Measurements from ENCODE around the gene C1orf74. TPM values are rescaled to one million over a fixed set of nuclear protein-coding genes. Genes with fewer than 3 reads are reported as not detected.

The C1orf74 gene
- polyA plus RNA-seq, 1 of the 3 experiments (the other 2 are of a cell fraction), result 1.5 TPM

GRCh38 chr1:209755256-209755655, 29.1 kb downstream of the C1orf74 start:
- Histone ChIP-seq H3K9me2 (no peaks in the 10 kb centered on the region), H3K9me3 (no peaks in the 10 kb centered on the region), H3K4me3 (ENCODE audit: low read depth in 2 of 2, low read length in 1 of 2) (no peak overlapping the region), H3K36me3 (replicated peaks in 1 of 2; ENCODE audit: control insufficient read depth in 1 of 2, insufficient read depth in 2 of 2, low read length in 1 of 2) (no peaks in the 10 kb centered on the region), H3F3A (replicated peaks; ENCODE audit: insufficient read depth) (no peaks in the 10 kb centered on the region), H3K27me3 (ENCODE audit: insufficient read depth) (no peaks in the 10 kb centered on the region), H3K9ac (no peak overlapping the region), H3K79me2 (ENCODE audit: insufficient read depth) (no peaks in the 10 kb centered on the region), H4K20me1 (ENCODE audit: insufficient read depth) (no peaks in the 10 kb centered on the region), H3K4me2 (no peak overlapping the region), H2AFZ (ENCODE audit: low read depth) (no peak overlapping the region), H3K4me1 (ENCODE audit: control insufficient read depth in 1 of 2, insufficient read depth in 2 of 2, low read depth in 1 of 2, low read length in 1 of 2) (peaks cover 0 to 2% of the 10 kb centered on the region in 2 experiments; a peak in 1 of 4 replicates), H3K27ac (ENCODE audit: low read depth in 2 of 2, low read length in 1 of 2) (no peak overlapping the region)
- DNase-seq, result no peak
- 85% methylated on average over 1 of the region's 1 CpG for WGBS (ENCODE audit: low lambda C conversion rate)
- POLR2A ChIA-PET, result no interaction called here
- no peak for TF ChIP-seq RXRA (IDR thresholded peaks at IDR 0.05; ENCODE audit: borderline replicate concordance, low read depth)
- no peak for TF ChIP-seq EZH2phosphoT487 (IDR thresholded peaks at IDR 0.05; ENCODE audit: borderline replicate concordance, low read depth)
- no peak for TF ChIP-seq GABPA (IDR thresholded peaks at IDR 0.05; ENCODE audit: low read depth)
- TF ChIP-seq EP300 (IDR thresholded peaks at IDR 0.05; ENCODE audit: borderline replicate concordance in 1 of 2, low read depth in 1 of 2, low read length in 1 of 2), result no peak
- TF ChIP-seq, protein P1, sequence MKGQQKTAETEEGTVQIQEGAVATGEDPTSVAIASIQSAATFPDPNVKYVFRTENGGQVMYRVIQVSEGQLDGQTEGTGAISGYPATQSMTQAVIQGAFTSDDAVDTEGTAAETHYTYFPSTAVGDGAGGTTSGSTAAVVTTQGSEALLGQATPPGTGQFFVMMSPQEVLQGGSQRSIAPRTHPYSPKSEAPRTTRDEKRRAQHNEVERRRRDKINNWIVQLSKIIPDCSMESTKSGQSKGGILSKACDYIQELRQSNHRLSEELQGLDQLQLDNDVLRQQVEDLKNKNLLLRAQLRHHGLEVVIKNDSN (IDR thresholded peaks at IDR 0.05; ENCODE audit: borderline replicate concordance, low read depth), result no peak
- TF ChIP-seq NFIC (IDR thresholded peaks at IDR 0.05; ENCODE audit: borderline replicate concordance), result no peak
- TF ChIP-seq MXI1 (IDR thresholded peaks at IDR 0.05; ENCODE audit: low read depth, low read length), result no peak
- TF ChIP-seq FOXJ3 (CRISPR knock-in tag; IDR thresholded peaks at IDR 0.05), result no peak
- TF ChIP-seq FOSL2 (IDR thresholded peaks at IDR 0.05; ENCODE audit: borderline replicate concordance, low read depth), result no peak
- TF ChIP-seq TEAD4 (IDR thresholded peaks at IDR 0.05; ENCODE audit: borderline replicate concordance, insufficient read depth), result no peak
- CTCF ChIA-PET, result interaction anchor here (1.2 kb wide), 2 partner anchors 9 to 165 kb away, joined by 3 read pairs; no protein-coding TSS in a partner anchor

GRCh38 chr1:209752890-209753289, 31.5 kb downstream of the C1orf74 start:
- no peak for DNase-seq
- POLR2A ChIA-PET, result no interaction called here
- no peak overlapping the region for H3K9ac ChIP-seq
- TF ChIP-seq EP300 (IDR thresholded peaks at IDR 0.05; ENCODE audit: borderline replicate concordance in 1 of 2, low read depth in 1 of 2, low read length in 1 of 2) (no peak), ZBTB33 (IDR thresholded peaks at IDR 0.05; ENCODE audit: borderline replicate concordance, low read depth) (no peak), MXI1 (IDR thresholded peaks at IDR 0.05; ENCODE audit: low read depth, low read length) (no peak), CHD2 (IDR thresholded peaks at IDR 0.05; ENCODE audit: low read length, partially characterized antibody) (no peak), NFIC (IDR thresholded peaks at IDR 0.05; ENCODE audit: borderline replicate concordance) (no peak), POLR2AphosphoS5 (IDR thresholded peaks at IDR 0.05; ENCODE audit: low read depth, low read length) (no peak), TCF12 (IDR thresholded peaks at IDR 0.05) (no peak), RXRA (IDR thresholded peaks at IDR 0.05; ENCODE audit: borderline replicate concordance, low read depth) (no peak), GATA2 (CRISPR knock-in tag; IDR thresholded peaks at IDR 0.05) (no peak), JUND (IDR thresholded peaks at IDR 0.05) (no peak), SIN3A (IDR thresholded peaks at IDR 0.05; ENCODE audit: borderline replicate concordance, low read depth, low read length) (no peak), TEAD4 (IDR thresholded peaks at IDR 0.05; ENCODE audit: borderline replicate concordance, insufficient read depth) (no peak), EZH2phosphoT487 (IDR thresholded peaks at IDR 0.05; ENCODE audit: borderline replicate concordance, low read depth) (no peak), FOXM1 (IDR thresholded peaks at IDR 0.05; ENCODE audit: low read depth) (no peak)
- TF ChIP-seq, protein P1 (IDR thresholded peaks at IDR 0.05; ENCODE audit: borderline replicate concordance, low read depth), result no peak
- TF ChIP-seq, protein P2, sequence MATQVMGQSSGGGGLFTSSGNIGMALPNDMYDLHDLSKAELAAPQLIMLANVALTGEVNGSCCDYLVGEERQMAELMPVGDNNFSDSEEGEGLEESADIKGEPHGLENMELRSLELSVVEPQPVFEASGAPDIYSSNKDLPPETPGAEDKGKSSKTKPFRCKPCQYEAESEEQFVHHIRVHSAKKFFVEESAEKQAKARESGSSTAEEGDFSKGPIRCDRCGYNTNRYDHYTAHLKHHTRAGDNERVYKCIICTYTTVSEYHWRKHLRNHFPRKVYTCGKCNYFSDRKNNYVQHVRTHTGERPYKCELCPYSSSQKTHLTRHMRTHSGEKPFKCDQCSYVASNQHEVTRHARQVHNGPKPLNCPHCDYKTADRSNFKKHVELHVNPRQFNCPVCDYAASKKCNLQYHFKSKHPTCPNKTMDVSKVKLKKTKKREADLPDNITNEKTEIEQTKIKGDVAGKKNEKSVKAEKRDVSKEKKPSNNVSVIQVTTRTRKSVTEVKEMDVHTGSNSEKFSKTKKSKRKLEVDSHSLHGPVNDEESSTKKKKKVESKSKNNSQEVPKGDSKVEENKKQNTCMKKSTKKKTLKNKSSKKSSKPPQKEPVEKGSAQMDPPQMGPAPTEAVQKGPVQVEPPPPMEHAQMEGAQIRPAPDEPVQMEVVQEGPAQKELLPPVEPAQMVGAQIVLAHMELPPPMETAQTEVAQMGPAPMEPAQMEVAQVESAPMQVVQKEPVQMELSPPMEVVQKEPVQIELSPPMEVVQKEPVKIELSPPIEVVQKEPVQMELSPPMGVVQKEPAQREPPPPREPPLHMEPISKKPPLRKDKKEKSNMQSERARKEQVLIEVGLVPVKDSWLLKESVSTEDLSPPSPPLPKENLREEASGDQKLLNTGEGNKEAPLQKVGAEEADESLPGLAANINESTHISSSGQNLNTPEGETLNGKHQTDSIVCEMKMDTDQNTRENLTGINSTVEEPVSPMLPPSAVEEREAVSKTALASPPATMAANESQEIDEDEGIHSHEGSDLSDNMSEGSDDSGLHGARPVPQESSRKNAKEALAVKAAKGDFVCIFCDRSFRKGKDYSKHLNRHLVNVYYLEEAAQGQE (IDR thresholded peaks at IDR 0.05; ENCODE audit: low read depth, low read length), result no peak

More at GRCh38 chr1:209752890-209753289, 31.5 kb downstream of the C1orf74 start:
- CTCF ChIA-PET, result interaction anchor here (0.6 to 1.1 kb wide), 2 partner anchors 10 to 831 kb away, joined by 3 read pairs; no protein-coding TSS in a partner anchor
- Histone ChIP-seq H3K27me3 (ENCODE audit: insufficient read depth) (no peaks in the 10 kb centered on the region), H3K4me1 (ENCODE audit: control insufficient read depth in 1 of 2, insufficient read depth in 2 of 2, low read depth in 1 of 2, low read length in 1 of 2) (peaks cover 7 to 9% of the 10 kb centered on the region in 2 experiments; a peak in 2 of 4 replicates), H4K20me1 (ENCODE audit: insufficient read depth) (no peaks in the 10 kb centered on the region), H3K4me3 (ENCODE audit: low read depth in 2 of 2, low read length in 1 of 2) (no peak overlapping the region), H3K27ac (ENCODE audit: low read depth in 2 of 2, low read length in 1 of 2) (no peak overlapping the region), H3K36me3 (replicated peaks in 1 of 2; ENCODE audit: control insufficient read depth in 1 of 2, insufficient read depth in 2 of 2, low read length in 1 of 2) (no peaks in the 10 kb centered on the region), H3F3A (replicated peaks; ENCODE audit: insufficient read depth) (peaks cover 5% of the 10 kb centered on the region), H3K9me2 (no peaks in the 10 kb centered on the region), H2AFZ (ENCODE audit: low read depth) (no peak overlapping the region), H3K79me2 (ENCODE audit: insufficient read depth) (no peaks in the 10 kb centered on the region), H3K4me2 (no peak overlapping the region), H3K9me3 (no peaks in the 10 kb centered on the region)
- WGBS (ENCODE audit: low lambda C conversion rate), result 88% methylated on average over 3 of the region's 3 CpGs
